A673 (cell line): ENCODE results near the gene CFAP126.

Experiments used
- CTCF ChIP-seq: fragments of 300-800, 200-600 bp; sonication (generic); conservative IDR thresholded peaks from 2 replicates; pipeline ENCODE4 v1.5.1; 2017; ENCODE audit warnings: low read depth, mild to moderate bottlenecking, antibody characterized with exemption, low read length, moderate library complexity, mixed read lengths
- EZH2 ChIP-seq: fragments of 200-600 bp; sonication (generic); IDR thresholded peaks from 2 replicates; pipeline ENCODE4 v1.6.1; 2017; ENCODE audit warnings: borderline replicate concordance, low read depth, mild to moderate bottlenecking, mixed read lengths, antibody characterized with exemption, low read length; ENCODE audit not compliant: poor library complexity, severe bottlenecking

GRCh38 chr1:161398900-161399256, 31.2 kb upstream of the CFAP126 start:
- TF ChIP-seq CTCF (no peak), EZH2 (no peak)
